Tongue (tissue), 2 donors: ENCODE results near the gene SERPINB13. TPM values are rescaled to one million over a fixed set of nuclear protein-coding genes. Genes with fewer than 3 reads are reported as not detected.
A peak's percentile ranks its signal among the peaks of the same experiment; 100 is the strongest.

Experiments
- DNase-seq: peaks from one replicate; pipeline ENCODE4 v3.0.0-alpha.2; 2015
- total RNA-seq: library from RNA; depleted of rRNA; stranded (reverse); fragments of >200 nt; gene quantifications from one replicate; pipeline ENCODE4 v1.2.3, GENCODE V29; 2014

The SERPINB13 gene
- 17.5 TPM for total RNA-seq

DNA sequence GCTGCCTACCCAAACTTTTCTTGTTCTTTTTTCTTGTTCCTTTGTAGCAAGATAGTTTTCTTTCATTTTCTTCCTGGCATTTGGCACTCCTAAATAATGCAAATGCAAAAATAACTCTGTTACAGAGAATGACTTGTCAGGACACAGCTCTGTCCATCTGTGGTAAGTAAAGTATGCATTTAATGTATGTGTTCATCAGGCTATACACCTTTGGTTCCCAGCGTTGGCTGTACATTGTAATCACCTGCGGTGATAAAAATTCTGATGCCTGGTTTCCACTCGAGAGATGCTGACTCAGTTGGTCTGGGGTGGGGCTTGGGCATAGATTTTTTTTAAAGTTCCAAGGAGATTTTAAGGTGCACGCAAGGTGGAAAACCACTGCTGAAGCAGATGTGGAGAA is at the start of gene SERPINB13:
TSS of gene SERPINB13 (plus strand) at position 378 of the 400 bp plus-strand sequence. CDS start 1,325 bp downstream, outside the sequence.
- no peak for DNase-seq

- no peak for DNase-seq
Observed at GRCh38 chr18:63539904-63540510, 47.1 kb upstream of the SERPINB13 start.

GRCh38 chr18:63542069-63542468 is 45.1 kb upstream of the SERPINB13 start, which contains the start of gene SERPINB12:
Gene SERPINB12, plus strand, starts transcription at chr18:63542369. Its CDS starts 13,791 bp downstream, at chr18:63556160.
- no peak for DNase-seq

DNA sequence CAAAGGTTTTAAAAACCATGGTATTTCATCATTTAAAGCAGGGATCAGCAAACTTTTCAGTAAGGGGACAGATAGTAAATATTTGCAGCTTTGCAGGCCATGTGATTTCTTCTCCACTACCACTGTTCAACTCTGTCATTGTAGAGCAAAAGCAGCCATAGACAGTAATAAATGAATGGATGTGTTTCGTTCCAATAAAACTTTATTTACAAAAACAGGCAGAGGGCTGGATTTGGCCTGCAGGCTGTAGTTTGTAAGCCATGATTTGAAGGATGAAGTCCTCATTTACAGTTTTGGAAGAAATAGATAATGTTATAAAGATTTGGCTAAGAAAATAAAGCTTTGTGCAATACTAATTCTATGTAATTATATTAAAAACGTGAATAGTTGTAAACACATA is 43.1 kb upstream of the SERPINB13 start:
- DNase-seq = no peak

- no peak for DNase-seq
Observed at GRCh38 chr18:63545000-63545399, 42.1 kb upstream of the SERPINB13 start.

GRCh38 chr18:63550068-63550467 is 37.1 kb upstream of the SERPINB13 start:
- DNase-seq = no peak

- no peak for DNase-seq
Observed at GRCh38 chr18:63551769-63552168, 35.4 kb upstream of the SERPINB13 start.

- no peak for DNase-seq
Observed at GRCh38 chr18:63552581-63552980, 34.6 kb upstream of the SERPINB13 start.

GRCh38 chr18:63553081-63553480 is 34.1 kb upstream of the SERPINB13 start:
- DNase-seq = peak; percentile 65

- DNase-seq = no peak
Observed at GRCh38 chr18:63559567-63560491, 27.3 kb upstream of the SERPINB13 start.

DNA sequence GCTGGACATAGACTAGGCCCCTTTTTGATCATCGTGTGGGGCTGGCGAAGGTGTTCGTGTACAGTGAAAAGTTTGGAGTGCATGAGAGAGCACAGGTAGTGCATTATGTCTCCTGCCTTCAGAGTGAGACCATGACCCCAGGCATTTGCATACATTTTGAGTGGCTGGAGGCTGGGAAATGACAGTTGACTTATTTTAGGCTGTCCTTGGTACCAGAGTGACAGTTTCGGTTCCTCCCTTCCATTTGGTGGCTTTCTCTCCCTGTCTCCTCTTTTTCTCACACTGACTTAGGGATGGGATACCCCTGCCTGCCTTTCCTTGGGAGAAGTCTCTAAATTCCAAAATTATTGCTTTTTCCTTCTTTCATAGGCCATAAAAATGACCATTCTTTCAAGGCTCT is 24.9 kb upstream of the SERPINB13 start:
- DNase-seq = no peak

DNA sequence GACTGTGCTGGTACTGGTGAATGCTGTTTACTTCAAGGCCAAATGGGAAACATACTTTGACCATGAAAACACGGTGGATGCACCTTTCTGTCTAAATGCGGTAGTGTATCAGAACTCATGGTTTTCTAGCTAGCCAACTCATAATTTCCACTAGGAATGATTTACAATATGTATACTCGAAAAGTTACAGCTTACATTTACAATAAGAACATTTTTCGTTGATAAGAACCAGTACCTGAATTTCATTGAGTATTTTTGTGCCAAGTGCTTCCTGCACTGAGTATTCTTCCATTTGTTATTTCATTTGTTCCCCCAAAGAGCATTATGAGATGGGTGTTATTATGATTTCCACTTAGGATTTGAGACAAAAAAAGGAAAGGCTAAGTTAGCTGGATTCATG is 23.1 kb upstream of the SERPINB13 start:
- no peak for DNase-seq

GRCh38 chr18:63564561-63564960 is 22.6 kb upstream of the SERPINB13 start:
- peak; percentile 32 for DNase-seq

DNA sequence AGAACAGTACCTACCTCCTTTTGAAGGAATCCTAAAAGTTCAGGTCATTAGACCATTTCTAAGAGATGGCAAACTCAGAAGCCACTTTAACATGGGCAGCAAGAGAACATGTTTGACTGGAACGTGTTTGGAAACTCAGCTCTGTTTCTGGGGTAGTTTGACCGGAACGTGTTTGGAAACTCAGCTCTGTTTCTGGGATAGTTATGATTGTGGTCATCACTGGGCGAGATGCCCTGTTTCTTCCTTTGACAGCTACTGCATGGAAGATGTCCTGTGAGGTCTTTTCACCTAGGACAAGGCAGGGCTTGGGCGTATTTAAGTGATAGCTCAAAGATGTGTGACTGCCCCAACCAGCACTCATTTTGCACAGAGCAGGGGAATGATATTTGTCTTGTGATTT is 19.9 kb upstream of the SERPINB13 start:
- DNase-seq = no peak

DNA sequence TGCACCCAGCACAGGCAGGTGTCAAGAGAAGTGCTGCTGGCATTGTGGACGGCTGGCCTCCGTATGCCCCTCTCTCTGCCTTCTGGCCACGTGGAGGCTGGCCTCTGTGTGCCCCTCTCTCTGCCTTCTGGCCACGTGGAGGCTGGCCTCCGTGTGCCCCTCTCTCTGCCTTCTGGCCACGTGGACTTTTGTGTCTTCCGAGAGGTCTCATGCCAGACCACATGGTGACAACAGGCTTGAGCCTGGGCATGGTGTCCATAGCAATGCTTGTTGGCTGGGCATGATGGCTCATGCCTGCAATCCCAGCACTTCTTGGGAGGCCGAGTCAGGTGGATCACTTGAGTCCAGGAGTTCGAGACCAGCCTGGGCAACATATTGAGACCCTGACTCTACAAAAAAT is 19.3 kb upstream of the SERPINB13 start:
- DNase-seq = no peak

DNA sequence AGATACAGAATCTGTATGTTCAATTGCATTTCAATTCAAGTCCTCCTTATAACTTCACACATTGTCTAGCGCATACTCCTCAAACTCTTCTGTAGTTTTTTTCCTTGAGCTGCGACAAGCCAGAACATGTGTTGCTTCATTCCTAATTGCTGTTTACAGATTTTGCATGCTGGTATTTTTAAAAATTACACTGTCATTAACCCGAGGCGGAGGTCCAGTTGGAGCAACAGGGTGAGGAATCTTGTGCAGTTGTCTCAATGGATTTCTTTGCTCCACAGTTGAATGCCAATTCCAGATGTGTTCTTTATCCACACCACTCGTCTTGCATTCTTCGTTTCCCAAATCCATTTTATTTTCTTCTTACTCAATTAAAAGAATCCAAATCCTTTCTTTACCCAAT is 16.4 kb upstream of the SERPINB13 start:
- DNase-seq = peak; percentile 44

GRCh38 chr18:63575681-63576080 is 11.5 kb upstream of the SERPINB13 start:
- no peak for DNase-seq

- DNase-seq = peak; percentile 63
Observed at GRCh38 chr18:63578357-63578958, 8.7 kb upstream of the SERPINB13 start.

DNA sequence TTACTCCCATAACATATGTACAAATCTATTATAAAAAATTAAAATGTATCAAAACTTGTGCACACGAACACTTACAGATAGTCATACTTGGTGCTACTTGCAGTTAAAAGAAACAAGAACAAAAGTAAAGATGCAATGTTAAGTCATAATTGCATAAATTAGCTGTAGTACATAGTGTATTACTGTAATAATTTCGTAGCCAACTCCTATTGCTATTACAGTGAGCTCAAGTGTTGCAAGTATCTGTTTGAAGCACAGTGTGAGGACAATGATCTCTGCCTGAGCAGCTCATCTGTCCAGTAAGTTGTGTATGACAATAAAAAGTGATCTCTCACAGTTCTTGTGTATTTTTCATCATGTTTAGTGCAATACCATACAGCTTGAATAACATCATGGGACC is 7.5 kb upstream of the SERPINB13 start:
- no peak for DNase-seq

DNA sequence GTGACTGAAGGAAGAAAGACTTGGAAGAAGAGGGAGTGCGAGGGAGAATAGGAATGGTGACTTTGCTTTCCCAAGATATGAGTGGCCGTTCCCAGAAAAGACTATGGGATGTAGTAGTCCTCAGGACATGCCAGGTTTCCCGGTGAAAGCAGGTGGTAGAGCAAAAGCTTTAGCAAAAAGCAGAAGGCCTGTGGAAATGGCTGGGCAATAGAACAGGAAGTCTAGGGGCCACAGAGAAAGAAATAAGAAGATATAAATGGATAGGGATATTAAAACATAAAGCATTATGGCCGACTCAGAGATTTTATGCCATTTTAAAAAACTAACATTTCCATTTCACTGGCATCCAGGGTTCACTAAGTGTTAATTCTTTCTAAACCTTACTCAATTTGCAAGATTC is 1.2 kb upstream of the SERPINB13 start:
- no peak for DNase-seq

- DNase-seq = no peak
Observed at GRCh38 chr18:63586431-63586830, 712 bp upstream of the SERPINB13 start.

GRCh38 chr18:63588909-63589308 is 1.8 kb downstream of the SERPINB13 start:
- no peak for DNase-seq

GRCh38 chr18:63590373-63590772 is 3.2 kb downstream of the SERPINB13 start:
- no peak for DNase-seq
